ENCODE data around the gene ZNF593OS. TPM values are rescaled to one million over a fixed set of nuclear protein-coding genes. Genes with fewer than 3 reads are reported as not detected.

ZNF593OS gene
- total RNA-seq, 4 donors from 2014 or later, result not detected

- no peaks in the 10 kb centered on the region for H3K36me3 ChIP-seq
- H3K4me1 ChIP-seq, result no peaks in the 10 kb centered on the region
- no peak overlapping the region for H3K27ac ChIP-seq
- no peak overlapping the region for H3K4me3 ChIP-seq
- no peak for TF ChIP-seq EP300 (IDR thresholded peaks at IDR 0.05)
- no peak for TF ChIP-seq CTCF (IDR thresholded peaks at IDR 0.05)
- no peak for TF ChIP-seq POLR2A (IDR thresholded peaks at IDR 0.05)
- 25 to 41% methylated on average over 3 of the region's 3 CpGs for WGBS, 2 donors
- H3K27me3 ChIP-seq, result peaks cover 0 to 14% of the 10 kb centered on the region in 2 donors
- DNase-seq (ENCODE audit: low spot score in 2 of 2), result no peak
- no peaks in the 10 kb centered on the region for H3K9me3 ChIP-seq
Observed at GRCh38 chr1:26215246-26215645, 43.6 kb upstream of the ZNF593OS start.

- H3K9me3 ChIP-seq, result no peaks in the 10 kb centered on the region
- TF ChIP-seq EP300 (IDR thresholded peaks at IDR 0.05), result no peak
- no peaks in the 10 kb centered on the region for H3K4me1 ChIP-seq
- H3K27me3 ChIP-seq, result peaks cover 0 to 14% of the 10 kb centered on the region in 2 donors
- WGBS, 2 donors, result 78 to 83% methylated on average over 6 of the region's 6 CpGs
- H3K27ac ChIP-seq, result no peak overlapping the region
- no peak for DNase-seq (ENCODE audit: low spot score in 2 of 2)
- H3K4me3 ChIP-seq, result no peak overlapping the region
- H3K36me3 ChIP-seq, result no peaks in the 10 kb centered on the region
Observed at GRCh38 chr1:26213335-26213905, 41.8 kb upstream of the ZNF593OS start.

GRCh38 chr1:26212726-26213125 is 41.1 kb upstream of the ZNF593OS start:
- Histone ChIP-seq H3K36me3 (no peaks in the 10 kb centered on the region), H3K4me1 (no peaks in the 10 kb centered on the region), H3K4me3 (no peak overlapping the region), H3K27ac (no peak overlapping the region), H3K9me3 (no peaks in the 10 kb centered on the region), H3K27me3 (peaks cover 0 to 7% of the 10 kb centered on the region in 2 donors)
- DNase-seq (ENCODE audit: low spot score in 2 of 2), result no peak
- 83 to 85% methylated on average over 5 of the region's 5 CpGs for WGBS, 2 donors
- TF ChIP-seq POLR2A (IDR thresholded peaks at IDR 0.05), result no peak
- TF ChIP-seq CTCF (IDR thresholded peaks at IDR 0.05), result no peak
- no peak for TF ChIP-seq EP300 (IDR thresholded peaks at IDR 0.05)

- H3K27me3 ChIP-seq, result no peaks in the 10 kb centered on the region
- 78 to 93% methylated on average over 5 of the region's 5 CpGs for WGBS, 2 donors
Observed at GRCh38 chr1:26210147-26210870, 38.7 kb upstream of the ZNF593OS start.

GRCh38 chr1:26203642-26204318 is 32.1 kb upstream of the ZNF593OS start:
- Histone ChIP-seq H3K27ac (no peak overlapping the region), H3K27me3 (no peaks in the 10 kb centered on the region), H3K9me3 (no peaks in the 10 kb centered on the region), H3K36me3 (no peaks in the 10 kb centered on the region), H3K4me1 (peaks cover 0 to 6% (median 0%) of the 10 kb centered on the region in 4 donors), H3K4me3 (no peak overlapping the region)
- TF ChIP-seq EP300 (IDR thresholded peaks at IDR 0.05) (no peak), POLR2A (IDR thresholded peaks at IDR 0.05) (no peak), CTCF (IDR thresholded peaks at IDR 0.05) (no peak)
- no peak for DNase-seq (ENCODE audit: low spot score in 2 of 2)
- WGBS, 2 donors, result 66% methylated on average over 9 of the region's 9 CpGs

More at GRCh38 chr1:26210147-26210870, 38.7 kb upstream of the ZNF593OS start:
- H3K36me3 ChIP-seq, result no peaks in the 10 kb centered on the region
- H3K4me1 ChIP-seq, result no peaks in the 10 kb centered on the region
- H3K4me3 ChIP-seq, result no peak overlapping the region
- H3K9me3 ChIP-seq, result no peaks in the 10 kb centered on the region
- no peak overlapping the region for H3K27ac ChIP-seq
- no peak for DNase-seq (ENCODE audit: low spot score in 2 of 2)
- TF ChIP-seq POLR2A (IDR thresholded peaks at IDR 0.05) (no peak), EP300 (IDR thresholded peaks at IDR 0.05) (no peak), CTCF (IDR thresholded peaks at IDR 0.05) (no peak)

Measured in tibial nerve (tissue), 4 donors.